Kidney (tissue), 14 donors: ENCODE measurements around the gene TECR. TPM values are rescaled to one million over a fixed set of nuclear protein-coding genes. Genes with fewer than 3 reads are reported as not detected.
"Not testable (repeated sequence)": the region's sequence is repeated elsewhere in the genome, so short reads cannot be mapped to it uniquely, and the experiment has no call there.

Source experiments
- DNase-seq, 5 donors: peaks; one replicate each; pipeline ENCODE4 v3.0.0-alpha.2; 2013 to 2020
- FAIRE-seq: peaks from 2 replicates; lab custom pipeline; 2012; peaks lifted over from hg19 to GRCh38; lab: Jason Lieb, UNC
- H3K27ac ChIP-seq, 2 donors: one replicate each; pipeline ENCODE4 v1.7.0; 2013; ENCODE audit warnings: low read depth in 2 of 2, low read length in 2 of 2, inconsistent platforms in 1 of 2
- H3K27me3 ChIP-seq: one replicate; pipeline ENCODE4 v1.7.1; 2013; ENCODE audit warnings: low read length, inconsistent platforms; ENCODE audit not compliant: control insufficient read depth, insufficient read depth
- H3K36me3 ChIP-seq, 3 donors: one replicate each; pipeline versions ENCODE4 v1.7.0 to v1.7.1; 2013; ENCODE audit warnings: low read length in 3 of 3, control low read depth in 1 of 3, inconsistent platforms in 1 of 3; ENCODE audit not compliant: insufficient read depth in 3 of 3, control insufficient read depth in 2 of 3
- H3K4me1 ChIP-seq, 3 donors: one replicate each; pipeline versions ENCODE4 v1.7.0 to v1.7.1; 2013; ENCODE audit warnings: low read length in 3 of 3, inconsistent platforms in 1 of 3, low read depth in 1 of 3; ENCODE audit not compliant: control insufficient read depth in 2 of 3, insufficient read depth in 2 of 3
- H3K4me3 ChIP-seq, 3 donors: one replicate each; pipeline versions ENCODE4 v1.7.0 to v1.8.1; 2013; ENCODE audit warnings: low read length in 3 of 3, control low read depth in 1 of 3, inconsistent platforms in 1 of 3
- H3K9ac ChIP-seq, 3 donors: one replicate each; pipeline versions ENCODE4 v1.7.0 to v1.7.1; 2013; ENCODE audit warnings: low read length in 3 of 3, control low read depth in 1 of 3, inconsistent platforms in 1 of 3
- H3K9me3 ChIP-seq, 3 donors: one replicate each; pipeline versions ENCODE4 v1.7.0 to v1.7.1; 2013; ENCODE audit warnings: low read length in 3 of 3, control low read depth in 1 of 3, inconsistent platforms in 1 of 3; ENCODE audit not compliant: control insufficient read depth in 2 of 3, insufficient read depth in 1 of 3
- CTCF ChIP-seq: IDR thresholded peaks from 3 replicates; pipeline ENCODE4 v1.5.1; 2012; ENCODE audit warnings: mild to moderate bottlenecking, moderate library complexity, borderline replicate concordance; ENCODE audit not compliant: insufficient read depth; ENCODE audit errors: extremely low read depth
- intact Hi-C: fragments of 100-400 bp; cut with DNase I; formaldehyde crosslinking; loops from one replicate; pipeline ENCODE4 v1.11.1; 2022
- polyA plus RNA-seq: library from polyadenylated mRNA; stranded (reverse); fragments of 350-450 nt; fragmentation: Illumina TruSeq; extraction: RNeasy Lipid Tissue Mini Kit (QIAGEN cat#74804); gene quantifications from one replicate; pipeline ENCODE4 v1.2.3, GENCODE V29; 2014; ENCODE audit warnings: low read depth, low replicate concordance; ENCODE audit not compliant: insufficient read depth
- total RNA-seq: library from RNA; stranded (reverse); fragmentation: NEBNext Ultra II Directional; extraction: Animal tissue kit (Norgen Biotek cat#: 25700); gene quantifications from one replicate; pipeline ENCODE4 v1.2.1, GENCODE V29; 2021
- donor health status: control.
- donor health status: control.
- donor health status: control.
- donor health status: control.
- donor health status: control.
- donor health status: DM: yes; HTN: yes; CAD: no.
- donor health status: Normal renal cell carcinoma (clear cell type).

TECR gene
- total and polyA plus RNA-seq, 2 donors from 2014 or later = 132 to 280 TPM

- intact Hi-C loops = no loop called here
- Histone ChIP-seq H3K4me3 (no peak overlapping the region), H3K27me3 (no peaks in the 10 kb centered on the region), H3K9me3 (no peaks in the 10 kb centered on the region), H3K4me1 (no peaks in the 10 kb centered on the region), H3K27ac (no peak overlapping the region), H3K36me3 (no peaks in the 10 kb centered on the region), H3K9ac (no peak overlapping the region)
- FAIRE-seq (no peak), DNase-seq (no peak)
- TF ChIP-seq CTCF = no peak
Measured at GRCh38 chr19:14580623-14581237, 51.3 kb downstream of the TECR start.

DNA sequence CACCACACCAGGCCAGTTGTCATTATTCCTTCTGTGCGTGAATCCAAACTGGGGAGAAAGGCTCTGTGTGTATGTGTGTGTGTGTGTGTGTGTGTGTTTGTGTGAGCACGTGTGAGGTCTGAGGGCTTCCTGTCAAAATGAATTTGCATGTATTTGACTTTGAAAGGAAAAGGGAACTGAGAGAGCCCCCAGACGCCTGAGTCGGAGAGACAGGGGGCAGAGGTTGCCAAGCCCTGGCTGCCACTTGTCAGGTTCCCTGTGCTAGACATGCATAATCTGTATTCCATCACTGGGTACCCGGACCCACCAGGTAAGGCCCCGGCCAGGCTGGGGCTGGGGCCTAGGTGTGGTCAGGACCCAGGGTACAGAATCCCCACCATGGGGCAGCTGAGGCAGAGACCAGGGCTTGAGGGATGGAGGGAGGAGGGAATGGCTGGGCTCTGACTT is 53.5 kb downstream of the TECR start, which contains the start of gene CLEC17A:
CLEC17A (plus strand) TSS at position 191 of the 447 bp plus-strand sequence; CDS start at position 268, 77 bp downstream.
- no peak for FAIRE-seq
- no peaks in the 10 kb centered on the region for H3K4me1 ChIP-seq

GRCh38 chr19:14584372-14584771 is 55.0 kb downstream of the TECR start:
- intact Hi-C loops, FAIRE-seq, H3K9me3 ChIP-seq, H3K36me3 ChIP-seq, H3K4me3 ChIP-seq, H3K4me1 ChIP-seq, H3K27ac ChIP-seq, H3K27me3 ChIP-seq, H3K9ac ChIP-seq, DNase-seq: not testable (repeated sequence)

More for the DNA sequence above, 53.5 kb downstream of the TECR start, which contains the start of gene CLEC17A:
- H3K36me3 ChIP-seq = no peaks in the 10 kb centered on the region
- no peak within 1 kb of the TSS for H3K4me3 ChIP-seq
- no peaks in the 10 kb centered on the region for H3K27me3 ChIP-seq
- no peak for TF ChIP-seq CTCF
- DNase-seq = no peak
- H3K9ac ChIP-seq = no peak within 1 kb of the TSS
- H3K27ac ChIP-seq = no peak within 1 kb of the TSS
- intact Hi-C loops = no loop called here
- H3K9me3 ChIP-seq = no peaks in the 10 kb centered on the region

DNA sequence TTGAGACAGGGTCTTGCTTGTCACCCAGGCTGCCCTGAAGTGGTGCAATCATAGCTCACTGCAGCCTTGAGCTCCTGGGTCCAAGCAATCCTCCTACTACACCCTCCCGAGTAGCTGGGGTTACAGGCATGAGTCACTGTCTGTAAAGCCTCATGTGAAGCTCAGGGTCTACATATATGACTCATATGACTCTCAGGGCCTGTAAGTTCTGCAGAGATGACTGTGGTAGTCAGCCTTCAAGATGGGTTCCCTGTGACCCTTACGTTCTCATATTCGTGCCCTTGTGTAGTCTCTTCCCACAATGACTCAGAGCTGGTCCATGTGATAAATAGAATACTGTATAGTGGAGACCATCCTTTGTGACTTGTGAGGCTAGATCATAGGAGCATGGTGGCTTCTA is 55.8 kb downstream of the TECR start:
- H3K4me3 ChIP-seq, DNase-seq, H3K9me3 ChIP-seq, H3K27me3 ChIP-seq, H3K4me1 ChIP-seq, H3K27ac ChIP-seq, FAIRE-seq, intact Hi-C loops, H3K9ac ChIP-seq, H3K36me3 ChIP-seq: not testable (repeated sequence)

GRCh38 chr19:14589433-14589832 is 60.0 kb downstream of the TECR start:
- H3K36me3 ChIP-seq, intact Hi-C loops, H3K4me1 ChIP-seq, H3K4me3 ChIP-seq, H3K27me3 ChIP-seq, H3K9ac ChIP-seq, FAIRE-seq, H3K27ac ChIP-seq, DNase-seq, H3K9me3 ChIP-seq: not testable (repeated sequence)
